Ishikawa (cell line): ENCODE measurements around the gene PUS3.

Source experiments
- REST ChIP-seq: IDR thresholded peaks from 2 replicates; pipeline ENCODE4 v1.6.1; 2012; ENCODE audit warnings: low read depth, mild to moderate bottlenecking
- TCF12 ChIP-seq: IDR thresholded peaks from 2 replicates; pipeline ENCODE4 v1.6.1; 2012; ENCODE audit warnings: low read depth

GRCh38 chr11:125887373-125888324 is 15.4 kb downstream of the PUS3 start, which contains the start of gene HYLS1:
- peak; percentile 63; the same call in 1 of the 2 replicates for TF ChIP-seq TCF12
- 0 out of 2 replicates have a peak, but pooled peaks have one; percentile 13 for TF ChIP-seq REST
